ENCODE results near the gene HERPUD1. TPM values are rescaled to one million over a fixed set of nuclear protein-coding genes. Genes with fewer than 3 reads are reported as not detected.

The HERPUD1 gene
- total and polyA plus RNA-seq, 2 of the 8 experiments (the other 6 are each of a cell fraction or from before 2014, with no cell fraction given), result 23.3 to 34.7 TPM

DNA sequence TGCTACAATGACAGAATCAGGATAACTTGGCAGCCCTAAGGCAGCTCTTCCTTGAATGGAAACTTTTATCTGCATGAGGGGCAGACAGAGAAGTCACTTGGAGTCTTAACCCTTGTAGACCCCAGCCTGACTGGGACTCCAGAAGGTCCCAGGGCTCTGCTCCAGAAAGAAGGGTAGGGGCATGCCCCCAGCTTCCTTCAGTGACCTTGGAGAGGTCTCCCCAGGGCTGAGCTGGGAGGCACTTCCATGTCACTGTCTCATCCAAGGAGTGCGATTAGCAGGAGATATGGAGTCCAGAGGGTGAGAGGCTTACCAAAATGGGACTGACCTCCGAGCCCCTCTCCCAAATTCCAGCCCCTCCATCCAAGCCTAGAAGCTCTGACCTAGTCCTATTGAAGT, 54.0 kb downstream of the HERPUD1 start:
- no peaks in the 10 kb centered on the region for H3K36me3 ChIP-seq (ENCODE audit: control insufficient read depth in 2 of 4, insufficient read depth in 4 of 4, low read length in 3 of 4)
- no peak overlapping the region for H3K23ac ChIP-seq (ENCODE audit: insufficient read length)
- H2BK12ac ChIP-seq (ENCODE audit: low read depth, low read length), result no peak overlapping the region
- no peak overlapping the region for H3K27ac ChIP-seq (ENCODE audit: low read depth, low read length)
- no peak overlapping the region for H4K8ac ChIP-seq (ENCODE audit: extremely low read depth, insufficient read depth, low read length)
- no peak overlapping the region for H3K4me3 ChIP-seq (ENCODE audit: extremely low read depth in 1 of 4, insufficient read depth in 2 of 4, low read depth in 3 of 4, low read length in 4 of 4)
- H3K56ac ChIP-seq (replicated peaks; ENCODE audit: insufficient read length, low read depth, low read length), result no peak overlapping the region
- no peak overlapping the region for H2BK5ac ChIP-seq (ENCODE audit: low read depth, low read length)
- H3K18ac ChIP-seq (ENCODE audit: extremely low read depth, low read length), result no peak overlapping the region; the same call in 1 of the 2 replicates
- no peaks in the 10 kb centered on the region for H3K9me3 ChIP-seq (ENCODE audit: insufficient read depth in 2 of 2, low read depth in 1 of 2, low read length in 1 of 2)
- H2BK15ac ChIP-seq (ENCODE audit: low read length), result no peak overlapping the region
- peaks cover 0 to 5% (median 3%) of the 10 kb centered on the region in 4 experiments; a peak in 3 of 7 replicates for H3K4me1 ChIP-seq (replicated peaks in 1 of 4; ENCODE audit: control insufficient read depth in 3 of 4, insufficient read depth in 4 of 4, low read length in 3 of 4)
- H3K79me1 ChIP-seq (ENCODE audit: low read depth, low read length), result no peaks in the 10 kb centered on the region
- no peak overlapping the region for H4K5ac ChIP-seq (ENCODE audit: insufficient read length, low read depth, low read length)
- ChIA-PET POLR2A (ENCODE audit: partially characterized antibody) (interaction anchor here (0.7 to 1.4 kb wide), 2 partner anchors 21 to 40 kb away, joined by 3 read pairs; no protein-coding TSS in a partner anchor), CTCF (ENCODE audit: partially characterized antibody) (interaction anchor here (0.6 to 8.1 kb wide), 2 partner anchors 20 to 91 kb away, joined by 3 to 67 read pairs; no protein-coding TSS in a partner anchor)
- TF ChIP-seq SIN3A (conservative IDR thresholded peaks at IDR 0.05 in 1 of 2, IDR thresholded peaks at IDR 0.05 in 1 of 2; ENCODE audit: low read depth in 1 of 2, low read length in 2 of 2), result no peak
- H2AK5ac ChIP-seq (ENCODE audit: low read depth, low read length), result no peak overlapping the region
- no peak overlapping the region for H4K91ac ChIP-seq (replicated peaks; ENCODE audit: insufficient read length, low read length)
- H2BK120ac ChIP-seq (replicated peaks; ENCODE audit: low read depth, low read length), result no peak overlapping the region
- no peak for DNase-seq (ENCODE audit: low read depth in 1 of 2, low spot score in 2 of 2)
- H3K23me2 ChIP-seq (ENCODE audit: low read depth, low read length), result peaks cover 8% of the 10 kb centered on the region; the same call in 1 of the 2 replicates
- no peak overlapping the region for H3K4me2 ChIP-seq (ENCODE audit: insufficient read depth in 1 of 2, low read depth in 2 of 2, low read length in 2 of 2)
- H3K79me2 ChIP-seq (ENCODE audit: control insufficient read depth in 1 of 2, insufficient read depth in 2 of 2, low read length in 2 of 2), result no peaks in the 10 kb centered on the region
- FAIRE-seq, result no peak
- peaks cover 0 to 31% (median 22%) of the 10 kb centered on the region in 4 experiments; a peak in 6 of 7 replicates for H3K27me3 ChIP-seq (replicated peaks in 1 of 4; ENCODE audit: control insufficient read depth in 3 of 4, extremely low read depth in 1 of 4, insufficient read depth in 3 of 4, low read length in 3 of 4)
- H3K4ac ChIP-seq (replicated peaks; ENCODE audit: insufficient read length, low read depth, low read length), result no peak overlapping the region
- H3K9ac ChIP-seq (replicated peaks in 1 of 4; ENCODE audit: extremely low read depth in 1 of 4, low read depth in 3 of 4, low read length in 3 of 4), result no peak overlapping the region
- no peak overlapping the region for H3K14ac ChIP-seq (ENCODE audit: insufficient read length)
- H2BK20ac ChIP-seq (ENCODE audit: low read length), result no peak overlapping the region
- no peaks in the 10 kb centered on the region for H4K20me1 ChIP-seq (replicated peaks in 1 of 2; ENCODE audit: control insufficient read depth in 1 of 2, insufficient read depth in 2 of 2, low read length in 2 of 2)
- 93% methylated on average over 2 of the region's 2 CpGs; no CpG with 5 or more reads in 1 of the 2 experiments for whole genome bisulfite sequencing, 2 experiments (ENCODE audit: extremely low coverage in 1 of 2, insufficient coverage in 1 of 2, insufficient read length in 1 of 2, insufficient replicate concordance in 2 of 2, low coverage in 1 of 2, low lambda C conversion rate in 2 of 2, missing lambda C conversion rate in 1 of 2)
- H2AFZ ChIP-seq (ENCODE audit: low read length), result no peak overlapping the region
